ENCODE results near the gene HOXC9. TPM values are rescaled to one million over a fixed set of nuclear protein-coding genes. Genes with fewer than 3 reads are reported as not detected.

Gene HOXC9
- total RNA-seq, 1 donor from 2014 or later: 1.2 TPM

DNA sequence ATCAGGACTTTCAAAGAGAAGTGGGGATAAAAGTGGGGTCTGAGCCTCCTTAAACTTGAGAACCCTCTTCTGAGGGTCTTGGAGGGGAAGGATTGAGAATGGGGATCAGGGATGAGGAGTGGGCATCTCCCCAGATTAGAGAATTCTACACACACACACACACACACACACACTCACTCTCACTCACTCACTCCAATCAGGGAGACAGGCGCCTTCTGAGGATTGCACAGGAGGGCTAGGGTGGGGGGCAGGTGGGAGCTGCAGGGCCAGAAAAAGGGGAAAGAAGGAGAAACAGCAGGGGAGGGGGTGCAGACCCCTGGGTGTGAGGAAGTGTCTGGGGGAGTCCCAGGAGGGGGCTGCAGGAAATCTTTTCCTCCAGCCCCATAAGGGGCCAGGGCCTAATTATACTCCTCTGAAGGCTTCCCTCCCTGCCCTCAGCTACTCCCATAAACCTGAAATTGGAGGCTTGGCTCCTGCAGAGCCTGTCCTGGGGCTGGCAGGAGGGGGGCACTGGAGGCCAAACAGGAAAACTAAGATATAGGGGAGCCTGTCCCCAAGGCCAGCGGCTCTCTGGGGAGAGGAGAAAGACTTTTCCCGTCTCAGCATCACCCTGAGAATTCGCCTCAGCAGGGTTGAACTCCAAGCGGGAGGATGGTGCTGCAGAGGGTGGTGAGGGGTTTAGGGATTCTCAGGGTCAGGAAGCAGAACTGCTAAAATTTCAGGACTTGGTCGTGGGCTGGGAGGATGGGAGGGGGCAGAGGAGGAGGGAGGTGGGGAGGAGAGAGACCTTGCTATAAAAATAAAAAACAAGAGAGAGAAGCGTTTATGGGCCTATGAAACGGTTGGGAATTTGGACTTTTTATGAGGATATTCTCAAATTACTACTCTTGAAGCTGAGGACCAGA is 1.6 kb downstream of the HOXC9 start:
- Histone ChIP-seq H3K9me3 (no peaks in the 10 kb centered on the region), H3K27ac (no peak overlapping the region), H3K4me3 (no peak overlapping the region), H3K36me3 (no peaks in the 10 kb centered on the region), H3K27me3 (peaks cover 26% of the 10 kb centered on the region), H3K4me1 (peaks cover 0 to 14% of the 10 kb centered on the region in 2 donors)
- no peak for DNase-seq (ENCODE audit: low spot score in 2 of 2)
- intact Hi-C loops (cut with DNase I): no loop called here
- TF ChIP-seq, protein P1, sequence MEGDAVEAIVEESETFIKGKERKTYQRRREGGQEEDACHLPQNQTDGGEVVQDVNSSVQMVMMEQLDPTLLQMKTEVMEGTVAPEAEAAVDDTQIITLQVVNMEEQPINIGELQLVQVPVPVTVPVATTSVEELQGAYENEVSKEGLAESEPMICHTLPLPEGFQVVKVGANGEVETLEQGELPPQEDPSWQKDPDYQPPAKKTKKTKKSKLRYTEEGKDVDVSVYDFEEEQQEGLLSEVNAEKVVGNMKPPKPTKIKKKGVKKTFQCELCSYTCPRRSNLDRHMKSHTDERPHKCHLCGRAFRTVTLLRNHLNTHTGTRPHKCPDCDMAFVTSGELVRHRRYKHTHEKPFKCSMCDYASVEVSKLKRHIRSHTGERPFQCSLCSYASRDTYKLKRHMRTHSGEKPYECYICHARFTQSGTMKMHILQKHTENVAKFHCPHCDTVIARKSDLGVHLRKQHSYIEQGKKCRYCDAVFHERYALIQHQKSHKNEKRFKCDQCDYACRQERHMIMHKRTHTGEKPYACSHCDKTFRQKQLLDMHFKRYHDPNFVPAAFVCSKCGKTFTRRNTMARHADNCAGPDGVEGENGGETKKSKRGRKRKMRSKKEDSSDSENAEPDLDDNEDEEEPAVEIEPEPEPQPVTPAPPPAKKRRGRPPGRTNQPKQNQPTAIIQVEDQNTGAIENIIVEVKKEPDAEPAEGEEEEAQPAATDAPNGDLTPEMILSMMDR (IDR thresholded peaks at IDR 0.05): no peak

DNA sequence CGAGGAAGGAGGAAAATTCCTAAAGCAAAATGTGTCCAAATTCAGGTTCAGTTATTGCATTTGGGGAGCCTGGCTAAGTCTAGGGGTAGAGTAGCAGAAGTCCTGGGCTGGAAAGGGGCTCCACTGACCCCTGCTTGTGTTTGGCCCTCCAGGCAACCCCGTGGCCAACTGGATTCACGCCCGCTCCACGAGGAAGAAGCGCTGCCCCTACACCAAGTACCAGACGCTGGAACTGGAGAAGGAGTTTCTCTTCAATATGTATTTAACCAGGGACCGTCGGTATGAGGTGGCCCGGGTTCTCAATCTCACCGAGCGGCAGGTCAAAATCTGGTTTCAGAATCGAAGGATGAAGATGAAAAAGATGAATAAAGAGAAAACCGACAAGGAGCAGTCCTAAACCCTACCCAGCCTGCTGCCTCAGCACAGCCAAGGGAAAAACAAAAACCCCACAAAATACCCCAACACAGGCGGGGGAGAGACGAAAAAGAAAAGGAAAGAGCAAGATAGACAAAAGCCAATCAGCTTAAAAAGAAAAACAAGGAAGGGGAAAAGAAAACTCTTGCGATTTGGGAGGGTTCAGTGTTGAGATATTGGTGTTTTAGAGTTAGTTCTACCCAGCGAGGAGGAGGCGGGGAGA is 2.4 kb downstream of the HOXC9 start:
- no peaks in the 10 kb centered on the region for H3K36me3 ChIP-seq
- peaks cover 26% of the 10 kb centered on the region for H3K27me3 ChIP-seq
- no peaks in the 10 kb centered on the region for H3K9me3 ChIP-seq
- H3K4me3 ChIP-seq: no peak overlapping the region
- no peak overlapping the region for H3K27ac ChIP-seq
- TF ChIP-seq, protein P1 (IDR thresholded peaks at IDR 0.05): no peak
- intact Hi-C loops (cut with DNase I): no loop called here
- peaks cover 0 to 15% of the 10 kb centered on the region in 2 donors for H3K4me1 ChIP-seq
- no peak for DNase-seq (ENCODE audit: low spot score in 2 of 2)

DNA sequence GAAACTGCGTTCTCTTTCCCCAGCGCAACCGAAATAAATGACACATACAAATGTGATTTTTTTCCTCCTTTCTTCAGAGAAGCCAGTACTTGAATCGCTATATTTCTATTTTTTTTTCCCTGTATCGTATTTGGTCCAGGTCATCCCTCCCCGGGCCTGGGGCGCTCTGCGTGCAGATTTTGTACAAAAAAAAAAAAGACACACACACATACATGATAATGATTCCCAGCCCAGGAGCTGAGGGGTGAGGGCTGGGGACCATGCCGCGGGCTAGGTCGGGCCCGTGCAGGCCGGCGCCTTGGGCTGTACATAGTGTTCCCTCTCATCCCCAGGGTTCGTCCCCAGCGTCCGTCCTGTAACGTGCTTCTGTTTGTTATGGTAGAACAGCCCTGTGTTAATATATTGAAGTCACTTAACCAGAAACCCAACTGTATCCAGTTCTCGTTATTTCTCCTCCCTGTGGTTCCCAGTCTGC is 3.0 kb downstream of the HOXC9 start:
- H3K4me1 ChIP-seq: peaks cover 0 to 15% of the 10 kb centered on the region in 2 donors
- intact Hi-C loops (cut with DNase I): no loop called here
- peaks cover 22% of the 10 kb centered on the region for H3K27me3 ChIP-seq
- no peaks in the 10 kb centered on the region for H3K36me3 ChIP-seq
- no peaks in the 10 kb centered on the region for H3K9me3 ChIP-seq
- H3K27ac ChIP-seq: no peak overlapping the region
- H3K4me3 ChIP-seq: no peak overlapping the region
- no peak for DNase-seq (ENCODE audit: low spot score in 2 of 2)
- TF ChIP-seq, protein P1 (IDR thresholded peaks at IDR 0.05): no peak

DNA sequence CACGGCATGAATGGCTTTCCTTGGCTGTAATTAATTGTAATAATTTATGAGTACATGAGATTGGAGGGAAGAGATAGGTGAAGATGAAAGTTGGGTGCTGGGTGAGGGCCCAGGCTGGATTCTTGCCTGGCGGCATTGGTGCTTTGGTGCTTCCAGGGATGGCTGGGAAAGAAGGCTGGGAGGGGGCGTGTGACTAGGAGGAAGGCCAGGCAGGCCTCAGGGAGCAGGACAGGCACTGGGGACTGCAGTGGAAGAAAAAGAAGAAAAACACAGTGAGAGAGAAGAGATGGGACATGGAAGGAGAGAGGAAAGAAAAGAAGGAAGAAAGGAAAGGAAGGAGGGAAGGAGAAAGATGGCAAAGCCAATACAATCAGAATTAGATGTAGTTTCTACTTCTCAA is 3.7 kb downstream of the HOXC9 start:
- Histone ChIP-seq H3K4me1 (peaks cover 0 to 15% of the 10 kb centered on the region in 2 donors), H3K27me3 (peaks cover 20% of the 10 kb centered on the region), H3K4me3 (no peak overlapping the region), H3K36me3 (no peaks in the 10 kb centered on the region), H3K27ac (no peak overlapping the region), H3K9me3 (no peaks in the 10 kb centered on the region)
- TF ChIP-seq, protein P1 (IDR thresholded peaks at IDR 0.05): no peak
- DNase-seq (ENCODE audit: low spot score in 2 of 2): no peak
- intact Hi-C loops (cut with DNase I): no loop called here

DNA sequence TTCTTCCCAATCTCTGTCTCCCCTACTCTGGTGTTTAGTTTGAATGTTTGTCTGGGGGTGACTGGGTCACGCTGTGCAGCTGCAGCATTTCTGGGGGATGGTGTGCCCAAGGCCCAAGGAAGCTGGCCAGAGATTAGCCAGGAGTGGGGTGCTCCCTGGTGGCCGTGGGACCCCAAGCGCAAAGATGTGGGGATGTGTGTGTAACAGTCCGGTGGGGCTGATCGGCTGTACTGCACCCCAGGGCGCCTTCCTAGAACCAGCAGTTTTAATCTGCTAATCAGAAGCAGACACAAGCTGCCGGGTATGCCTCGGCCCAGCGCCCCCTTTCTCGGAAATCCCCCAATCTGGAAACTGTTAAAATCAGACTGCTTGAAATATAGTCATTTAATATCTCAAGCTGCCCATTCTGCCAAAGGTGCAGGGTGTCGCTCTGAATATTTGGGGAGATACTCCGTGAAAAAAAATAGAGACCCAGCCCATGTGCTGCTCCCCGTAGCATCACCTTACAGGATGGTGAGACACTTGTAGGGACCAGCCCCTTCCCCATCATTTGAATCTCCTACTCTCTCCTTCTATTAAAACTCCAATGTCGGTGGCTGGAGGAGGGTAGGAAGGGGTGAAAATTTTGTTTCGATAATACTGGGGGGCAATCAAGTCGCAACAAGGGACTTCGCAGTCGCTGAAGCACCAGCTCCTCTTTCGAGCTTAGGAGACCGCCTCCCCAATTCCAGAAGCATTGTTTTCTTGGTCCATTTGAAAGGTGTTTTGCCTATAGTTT is 4.3 kb downstream of the HOXC9 start:
- Histone ChIP-seq H3K4me1 (peaks cover 0 to 17% of the 10 kb centered on the region in 2 donors), H3K4me3 (no peak overlapping the region), H3K9me3 (no peaks in the 10 kb centered on the region), H3K27ac (no peak overlapping the region), H3K27me3 (peaks cover 19% of the 10 kb centered on the region), H3K36me3 (no peaks in the 10 kb centered on the region)
- no peak for DNase-seq (ENCODE audit: low spot score in 2 of 2)
- TF ChIP-seq, protein P1 (IDR thresholded peaks at IDR 0.05): no peak
- intact Hi-C loops (cut with DNase I): no loop called here
